DND-41 (cell line): ENCODE measurements around the gene TMPO.
"Not testable (repeated sequence)": the region's sequence is repeated elsewhere in the genome, so short reads cannot be mapped to it uniquely, and the experiment has no call there.

Experiments
- ATAC-seq: fragments of 200-7000 bp; cut with Tn5 transposase; 3 replicates; pipeline ENCODE4 v1.9.1; 2021; ENCODE audit warnings: low read depth; ENCODE audit not compliant: insufficient read depth
- DNase-seq: peaks from one replicate; pipeline ENCODE4 v3.0.0-alpha.2; 2020
- H2AFZ ChIP-seq: 2 replicates; pipeline ENCODE4 v1.6.0; 2012; ENCODE audit warnings: low read depth, low read length
- H3K27ac ChIP-seq: 2 replicates; pipeline ENCODE4 v1.5.1; 2012; ENCODE audit warnings: low read length, inconsistent platforms
- H3K27me3 ChIP-seq: fragments of 200-600 bp; sonication (generic); 2 replicates; pipeline ENCODE4 v1.6.0; 2012; ENCODE audit warnings: low read length, mild to moderate bottlenecking, inconsistent platforms; ENCODE audit not compliant: insufficient read depth, poor library complexity
- H3K36me3 ChIP-seq: 2 replicates; pipeline ENCODE4 v1.5.1; 2012; ENCODE audit warnings: low read length, inconsistent platforms; ENCODE audit not compliant: insufficient read depth
- H3K4me1 ChIP-seq: 2 replicates; pipeline ENCODE4 v1.5.1; 2012; ENCODE audit warnings: mild to moderate bottlenecking, low read length; ENCODE audit not compliant: insufficient read depth
- H3K4me2 ChIP-seq: 2 replicates; pipeline ENCODE4 v1.6.0; 2012; ENCODE audit warnings: mild to moderate bottlenecking, moderate library complexity, low read length, inconsistent platforms; ENCODE audit not compliant: insufficient read depth
- H3K4me3 ChIP-seq, 2 experiments: fragments of 200-600 bp in 1 of 2; shearing (Covaris generic) in 1 of 2; 2 replicates each; pipeline ENCODE4 v1.5.1; 2012 to 2016; ENCODE audit warnings: inconsistent platforms in 2 of 2, low read length in 2 of 2, mild to moderate bottlenecking in 2 of 2, low read depth in 1 of 2, moderate library complexity in 1 of 2
- H3K79me2 ChIP-seq: 2 replicates; pipeline ENCODE4 v1.6.0; 2012; ENCODE audit warnings: low read length, inconsistent platforms; ENCODE audit not compliant: insufficient read depth
- H3K9ac ChIP-seq: 2 replicates; pipeline ENCODE4 v1.6.0; 2012; ENCODE audit warnings: low read depth, mild to moderate bottlenecking, inconsistent platforms, low read length, moderate library complexity
- H3K9me3 ChIP-seq: 2 replicates; pipeline ENCODE4 v1.5.1; 2012; ENCODE audit warnings: low read length, moderate library complexity, mild to moderate bottlenecking, inconsistent platforms; ENCODE audit not compliant: insufficient read depth, severe bottlenecking
- H4K20me1 ChIP-seq: 2 replicates; pipeline ENCODE4 v1.6.0; 2012; ENCODE audit warnings: low read length; ENCODE audit not compliant: insufficient read depth
- EZH2 ChIP-seq: IDR thresholded peaks from 3 replicates; pipeline ENCODE4 v1.6.1; 2012; ENCODE audit warnings: borderline replicate concordance, low read depth, mild to moderate bottlenecking, moderate library complexity, low read length, inconsistent platforms; ENCODE audit not compliant: severe bottlenecking
- TF ChIP-seq, protein P1 (sequence below): IDR thresholded peaks from 2 replicates; pipeline ENCODE4 v1.5.1; 2012; ENCODE audit warnings: borderline replicate concordance, low read length, moderate library complexity, mild to moderate bottlenecking; ENCODE audit not compliant: poor library complexity, severe bottlenecking; ENCODE audit errors: extremely low read depth

TMPO gene

DNA sequence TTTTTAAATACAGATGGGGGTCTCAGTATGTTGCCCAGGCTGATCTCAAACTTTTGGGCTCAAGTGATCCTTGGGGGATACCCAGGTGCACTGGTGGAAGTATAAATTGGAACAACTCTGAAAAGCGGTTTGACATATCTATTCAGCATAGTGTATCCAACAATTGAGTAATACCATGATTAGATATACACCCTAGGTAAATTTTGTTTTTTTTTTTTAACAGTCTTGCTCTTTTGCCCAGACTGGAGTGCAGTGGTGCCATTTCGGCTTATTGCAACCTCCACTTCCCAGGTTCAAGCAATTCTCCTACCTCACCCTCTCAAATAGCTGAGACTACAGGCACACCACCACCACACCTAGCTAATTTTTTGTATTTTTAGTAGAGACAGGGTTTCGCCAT, 46.5 kb downstream of the TMPO start:
- Histone ChIP-seq H3K79me2 (no peaks in the 10 kb centered on the region), H3K9ac (no peak overlapping the region), H2AFZ (no peak overlapping the region), H3K27ac (no peak overlapping the region), H3K4me1 (no peaks in the 10 kb centered on the region), H4K20me1 (no peaks in the 10 kb centered on the region), H3K4me2 (no peak overlapping the region), H3K9me3 (no peaks in the 10 kb centered on the region), H3K4me3 (no peak overlapping the region), H3K27me3 (no peaks in the 10 kb centered on the region), H3K36me3 (no peaks in the 10 kb centered on the region)
- ATAC-seq (no peak), DNase-seq (no peak)
- TF ChIP-seq EZH2, result no peak
- TF ChIP-seq, protein P1, sequence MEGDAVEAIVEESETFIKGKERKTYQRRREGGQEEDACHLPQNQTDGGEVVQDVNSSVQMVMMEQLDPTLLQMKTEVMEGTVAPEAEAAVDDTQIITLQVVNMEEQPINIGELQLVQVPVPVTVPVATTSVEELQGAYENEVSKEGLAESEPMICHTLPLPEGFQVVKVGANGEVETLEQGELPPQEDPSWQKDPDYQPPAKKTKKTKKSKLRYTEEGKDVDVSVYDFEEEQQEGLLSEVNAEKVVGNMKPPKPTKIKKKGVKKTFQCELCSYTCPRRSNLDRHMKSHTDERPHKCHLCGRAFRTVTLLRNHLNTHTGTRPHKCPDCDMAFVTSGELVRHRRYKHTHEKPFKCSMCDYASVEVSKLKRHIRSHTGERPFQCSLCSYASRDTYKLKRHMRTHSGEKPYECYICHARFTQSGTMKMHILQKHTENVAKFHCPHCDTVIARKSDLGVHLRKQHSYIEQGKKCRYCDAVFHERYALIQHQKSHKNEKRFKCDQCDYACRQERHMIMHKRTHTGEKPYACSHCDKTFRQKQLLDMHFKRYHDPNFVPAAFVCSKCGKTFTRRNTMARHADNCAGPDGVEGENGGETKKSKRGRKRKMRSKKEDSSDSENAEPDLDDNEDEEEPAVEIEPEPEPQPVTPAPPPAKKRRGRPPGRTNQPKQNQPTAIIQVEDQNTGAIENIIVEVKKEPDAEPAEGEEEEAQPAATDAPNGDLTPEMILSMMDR, result no peak

DNA sequence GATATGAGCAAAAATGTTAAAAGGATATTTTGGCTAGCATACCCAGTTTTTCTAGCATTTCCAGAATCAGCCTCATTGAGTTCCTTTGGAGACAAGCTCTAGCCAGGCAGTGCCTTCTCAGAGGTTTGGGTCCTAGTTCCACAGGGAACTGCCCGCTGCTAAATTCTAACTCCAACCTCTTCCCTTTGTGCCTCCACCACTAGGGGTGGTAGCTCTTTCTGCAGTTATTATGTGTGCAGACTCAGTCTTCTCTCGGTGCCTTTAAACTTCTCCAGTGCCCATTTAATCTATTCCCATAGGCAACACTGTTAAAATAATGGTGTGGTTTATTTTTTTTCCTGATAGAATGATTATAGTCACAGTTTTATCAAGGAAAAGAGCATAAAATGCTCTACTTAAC, 56.6 kb downstream of the TMPO start:
- Histone ChIP-seq H3K79me2 (no peaks in the 10 kb centered on the region), H2AFZ (no peak overlapping the region), H3K4me3 (no peak overlapping the region), H3K9ac (no peak overlapping the region), H3K4me2 (no peak overlapping the region), H3K27me3 (no peaks in the 10 kb centered on the region), H3K4me1 (no peaks in the 10 kb centered on the region), H3K9me3 (no peaks in the 10 kb centered on the region), H3K27ac (no peak overlapping the region), H3K36me3 (no peaks in the 10 kb centered on the region), H4K20me1 (no peaks in the 10 kb centered on the region)
- TF ChIP-seq EZH2, result no peak
- TF ChIP-seq, protein P1, result peak; percentile 40
- DNase-seq, result no peak
- ATAC-seq, result peak; percentile 56; the same call in 1 of the 3 replicates

DNA sequence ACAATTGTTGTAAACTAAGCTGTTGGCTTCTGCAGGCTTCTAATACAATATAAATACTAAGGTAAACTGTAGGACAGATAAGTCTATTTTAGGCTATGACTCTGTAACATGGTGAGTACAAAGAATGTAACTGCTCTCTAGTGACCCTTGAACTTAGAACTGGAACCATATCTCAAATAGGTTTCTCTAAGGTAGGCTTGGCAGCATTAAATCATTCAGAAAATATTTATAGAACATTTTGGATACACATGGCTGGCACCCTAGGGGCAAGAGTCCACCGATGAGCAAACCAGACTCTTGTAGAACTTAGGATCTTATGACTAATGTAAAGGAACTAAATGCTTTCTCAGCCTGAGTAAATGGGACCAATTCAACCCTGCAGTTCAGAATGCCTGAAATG, 58.7 kb downstream of the TMPO start:
- Histone ChIP-seq H3K27ac (no peak overlapping the region), H3K27me3 (no peaks in the 10 kb centered on the region), H2AFZ (no peak overlapping the region), H3K4me2 (no peak overlapping the region), H3K4me3 (no peak overlapping the region), H3K36me3 (no peaks in the 10 kb centered on the region), H3K4me1 (no peaks in the 10 kb centered on the region), H3K9ac (no peak overlapping the region), H3K79me2 (no peaks in the 10 kb centered on the region), H3K9me3 (no peaks in the 10 kb centered on the region), H4K20me1 (no peaks in the 10 kb centered on the region)
- no peak for DNase-seq
- TF ChIP-seq EZH2, result no peak
- TF ChIP-seq, protein P1, result no peak
- no peak for ATAC-seq

DNA sequence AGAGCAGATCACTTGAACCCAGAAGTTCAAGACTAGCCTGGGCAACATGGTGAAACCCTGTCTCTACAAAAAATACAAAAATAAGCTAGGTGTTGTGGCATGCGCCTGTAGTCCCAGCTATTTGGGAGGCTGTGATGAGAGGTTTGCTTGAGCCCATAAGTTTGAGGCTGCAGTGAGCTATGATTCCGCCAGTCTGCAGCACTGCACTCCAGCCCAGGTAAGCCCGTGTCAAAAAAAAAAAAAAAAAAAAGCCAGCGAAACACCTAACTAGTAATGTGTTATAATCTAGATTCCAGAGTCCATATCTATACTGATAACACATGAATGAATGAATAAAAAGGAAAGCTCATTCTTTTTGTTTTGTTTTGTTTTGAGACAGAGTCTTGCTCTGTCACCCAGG, 59.6 kb downstream of the TMPO start:
- DNase-seq (no peak), ATAC-seq (no peak)
- Histone ChIP-seq H3K4me1 (no peaks in the 10 kb centered on the region), H3K79me2 (no peaks in the 10 kb centered on the region), H3K27ac (no peak overlapping the region), H2AFZ (no peak overlapping the region), H3K9me3 (no peaks in the 10 kb centered on the region), H4K20me1 (no peaks in the 10 kb centered on the region), H3K36me3 (no peaks in the 10 kb centered on the region), H3K4me3 (no peak overlapping the region), H3K27me3 (no peaks in the 10 kb centered on the region), H3K9ac (no peak overlapping the region), H3K4me2 (no peak overlapping the region)
- TF ChIP-seq, protein P1, result no peak
- no peak for TF ChIP-seq EZH2

DNA sequence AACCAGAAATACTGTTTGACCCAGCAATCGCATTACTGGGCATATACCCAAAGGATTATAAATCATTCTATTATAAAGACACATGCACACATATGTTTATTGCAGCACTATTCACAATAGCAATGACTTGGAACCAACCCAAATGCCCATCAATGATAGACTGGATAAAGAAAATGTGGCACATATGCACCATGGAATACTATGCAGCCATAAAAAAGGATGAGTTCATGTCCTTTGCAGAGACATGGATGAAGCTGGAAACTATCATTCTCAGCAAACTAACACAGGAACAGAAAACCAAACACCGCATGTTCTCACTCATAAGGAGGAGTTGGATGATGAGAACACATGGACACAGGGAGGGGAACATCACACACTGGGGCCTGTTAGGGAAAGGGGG, 61.4 kb downstream of the TMPO start:
- H3K9me3 ChIP-seq, H3K36me3 ChIP-seq, H3K4me1 ChIP-seq, H3K9ac ChIP-seq, ATAC-seq, H3K79me2 ChIP-seq, H3K4me2 ChIP-seq, DNase-seq, H3K27ac ChIP-seq, H3K27me3 ChIP-seq, H3K4me3 ChIP-seq, H4K20me1 ChIP-seq, H2AFZ ChIP-seq: not testable (repeated sequence)
